AG09319 (cell line): Measurements from ENCODE around the gene PYGM.

Source experiments
- DNase-seq: peaks from one replicate; pipeline ENCODE4 v3.0.0-alpha.2; 2010; ENCODE audit warnings: low read depth; ENCODE audit errors: extremely low read depth
- CTCF ChIP-seq: IDR thresholded peaks from 2 replicates; pipeline ENCODE4 v1.5.1; 2011; ENCODE audit warnings: low read depth, mild to moderate bottlenecking, inconsistent platforms, low read length, moderate library complexity

The PYGM gene

GRCh38 chr11:64796047-64796756 is 36.4 kb upstream of the PYGM start:
- no peak for TF ChIP-seq CTCF
- no peak for DNase-seq

- TF ChIP-seq CTCF: no peak
- no peak for DNase-seq
Measured at GRCh38 chr11:64794526-64794925, 34.8 kb upstream of the PYGM start.

GRCh38 chr11:64793271-64794160 is 33.7 kb upstream of the PYGM start:
- no peak for TF ChIP-seq CTCF
- DNase-seq: no peak

GRCh38 chr11:64792482-64792881 is 32.7 kb upstream of the PYGM start:
- TF ChIP-seq CTCF: no peak
- no peak for DNase-seq

- no peak for TF ChIP-seq CTCF
- no peak for DNase-seq
Measured at GRCh38 chr11:64791781-64792291, 32.1 kb upstream of the PYGM start.

- TF ChIP-seq CTCF: no peak
- DNase-seq: no peak
Measured at GRCh38 chr11:64790205-64791095, 30.7 kb upstream of the PYGM start.
